ENCODE measurements around the gene FUCA1.
A peak's percentile ranks its signal among the peaks of the same experiment; 100 is the strongest.
"Not testable (repeated sequence)": the region's sequence is repeated elsewhere in the genome, so short reads cannot be mapped to it uniquely, and the experiment has no call there.

The FUCA1 gene

GRCh38 chr1:23810818-23811540 is 57.1 kb downstream of the FUCA1 start:
- H3K9me3 ChIP-seq (ENCODE audit: control insufficient read depth in 1 of 2, low read length in 2 of 2): no peaks in the 10 kb centered on the region
- H3K27ac ChIP-seq (ENCODE audit: low read length): peak overlapping the region; percentile 60
- no peak overlapping the region for H3K4me3 ChIP-seq (ENCODE audit: low read depth in 1 of 2, low read length in 2 of 2)
- no peaks in the 10 kb centered on the region for H3K27me3 ChIP-seq (ENCODE audit: low read depth, low read length)
- H3K4me1 ChIP-seq (ENCODE audit: control insufficient read depth in 1 of 2, insufficient read depth in 2 of 2, low read length in 2 of 2): peaks cover 0 to 10% of the 10 kb centered on the region in 2 donors
- H3K36me3 ChIP-seq (ENCODE audit: control insufficient read depth in 1 of 2, insufficient read depth in 2 of 2, low read length in 2 of 2): peaks cover 31 to 54% of the 10 kb centered on the region in 2 donors

GRCh38 chr1:23809751-23810171 is 58.3 kb downstream of the FUCA1 start:
- Histone ChIP-seq H3K27ac (ENCODE audit: low read length) (peak overlapping the region; percentile 60), H3K4me1 (ENCODE audit: control insufficient read depth in 1 of 2, insufficient read depth in 2 of 2, low read length in 2 of 2) (peaks cover 0 to 10% of the 10 kb centered on the region in 2 donors), H3K27me3 (ENCODE audit: low read depth, low read length) (no peaks in the 10 kb centered on the region), H3K36me3 (ENCODE audit: control insufficient read depth in 1 of 2, insufficient read depth in 2 of 2, low read length in 2 of 2) (peaks cover 30 to 47% of the 10 kb centered on the region in 2 donors), H3K4me3 (ENCODE audit: low read depth in 1 of 2, low read length in 2 of 2) (no peak overlapping the region), H3K9me3 (ENCODE audit: control insufficient read depth in 1 of 2, low read length in 2 of 2) (no peaks in the 10 kb centered on the region)

GRCh38 chr1:23807453-23807852 is 60.6 kb downstream of the FUCA1 start:
- Histone ChIP-seq H3K4me3 (ENCODE audit: low read depth in 1 of 2, low read length in 2 of 2) (no peak overlapping the region), H3K27me3 (ENCODE audit: low read depth, low read length) (no peaks in the 10 kb centered on the region), H3K36me3 (ENCODE audit: control insufficient read depth in 1 of 2, insufficient read depth in 2 of 2, low read length in 2 of 2) (peaks cover 24 to 45% of the 10 kb centered on the region in 2 donors), H3K4me1 (ENCODE audit: control insufficient read depth in 1 of 2, insufficient read depth in 2 of 2, low read length in 2 of 2) (peaks cover 0 to 10% of the 10 kb centered on the region in 2 donors), H3K9me3 (ENCODE audit: control insufficient read depth in 1 of 2, low read length in 2 of 2) (no peaks in the 10 kb centered on the region), H3K27ac (ENCODE audit: low read length) (no peak overlapping the region)

GRCh38 chr1:23806280-23806679 is 61.8 kb downstream of the FUCA1 start:
- Histone ChIP-seq H3K36me3 (ENCODE audit: control insufficient read depth in 1 of 2, insufficient read depth in 2 of 2, low read length in 2 of 2) (peaks cover 19 to 34% of the 10 kb centered on the region in 2 donors), H3K27ac (ENCODE audit: low read length) (no peak overlapping the region), H3K4me1 (ENCODE audit: control insufficient read depth in 1 of 2, insufficient read depth in 2 of 2, low read length in 2 of 2) (peaks cover 8 to 11% of the 10 kb centered on the region in 2 donors), H3K9me3 (ENCODE audit: control insufficient read depth in 1 of 2, low read length in 2 of 2) (no peaks in the 10 kb centered on the region), H3K4me3 (ENCODE audit: low read depth in 1 of 2, low read length in 2 of 2) (no peak overlapping the region), H3K27me3 (ENCODE audit: low read depth, low read length) (no peaks in the 10 kb centered on the region)

GRCh38 chr1:23805025-23805424 is 63.1 kb downstream of the FUCA1 start:
- H3K27me3 ChIP-seq (ENCODE audit: low read depth, low read length): no peaks in the 10 kb centered on the region
- no peaks in the 10 kb centered on the region for H3K9me3 ChIP-seq (ENCODE audit: control insufficient read depth in 1 of 2, low read length in 2 of 2)
- H3K36me3 ChIP-seq (ENCODE audit: control insufficient read depth in 1 of 2, insufficient read depth in 2 of 2, low read length in 2 of 2): peaks cover 19 to 31% of the 10 kb centered on the region in 2 donors
- peaks cover 6 to 12% of the 10 kb centered on the region in 2 donors for H3K4me1 ChIP-seq (ENCODE audit: control insufficient read depth in 1 of 2, insufficient read depth in 2 of 2, low read length in 2 of 2)
- no peak overlapping the region for H3K27ac ChIP-seq (ENCODE audit: low read length)
- no peak overlapping the region for H3K4me3 ChIP-seq (ENCODE audit: low read depth in 1 of 2, low read length in 2 of 2)

GRCh38 chr1:23804183-23804835 is 63.8 kb downstream of the FUCA1 start:
- Histone ChIP-seq H3K4me3 (ENCODE audit: low read depth in 1 of 2, low read length in 2 of 2) (no peak overlapping the region), H3K27me3 (ENCODE audit: low read depth, low read length) (no peaks in the 10 kb centered on the region), H3K9me3 (ENCODE audit: control insufficient read depth in 1 of 2, low read length in 2 of 2) (no peaks in the 10 kb centered on the region), H3K4me1 (ENCODE audit: control insufficient read depth in 1 of 2, insufficient read depth in 2 of 2, low read length in 2 of 2) (peaks cover 4 to 19% of the 10 kb centered on the region in 2 donors), H3K36me3 (ENCODE audit: control insufficient read depth in 1 of 2, insufficient read depth in 2 of 2, low read length in 2 of 2) (peaks cover 19 to 31% of the 10 kb centered on the region in 2 donors), H3K27ac (ENCODE audit: low read length) (no peak overlapping the region)

- peaks cover 19 to 31% of the 10 kb centered on the region in 2 donors for H3K36me3 ChIP-seq (ENCODE audit: control insufficient read depth in 1 of 2, insufficient read depth in 2 of 2, low read length in 2 of 2)
- H3K4me3 ChIP-seq (ENCODE audit: low read depth in 1 of 2, low read length in 2 of 2): no peak overlapping the region
- H3K27ac ChIP-seq (ENCODE audit: low read length): no peak overlapping the region
- no peaks in the 10 kb centered on the region for H3K9me3 ChIP-seq (ENCODE audit: control insufficient read depth in 1 of 2, low read length in 2 of 2)
- peaks cover 4 to 25% of the 10 kb centered on the region in 2 donors for H3K4me1 ChIP-seq (ENCODE audit: control insufficient read depth in 1 of 2, insufficient read depth in 2 of 2, low read length in 2 of 2)
- no peaks in the 10 kb centered on the region for H3K27me3 ChIP-seq (ENCODE audit: low read depth, low read length)
Observed at GRCh38 chr1:23803674-23804073, 64.4 kb downstream of the FUCA1 start.

- not testable (repeated sequence) for H3K9me3 ChIP-seq (ENCODE audit: control insufficient read depth in 1 of 2, low read length in 2 of 2); H3K4me3 ChIP-seq (ENCODE audit: low read depth in 1 of 2, low read length in 2 of 2); H3K27ac ChIP-seq (ENCODE audit: low read length); H3K27me3 ChIP-seq (ENCODE audit: low read depth, low read length)
- Histone ChIP-seq H3K36me3 (ENCODE audit: control insufficient read depth in 1 of 2, insufficient read depth in 2 of 2, low read length in 2 of 2) (peaks cover 17 to 29% of the 10 kb centered on the region in 2 donors), H3K4me1 (ENCODE audit: control insufficient read depth in 1 of 2, insufficient read depth in 2 of 2, low read length in 2 of 2) (peaks cover 4 to 25% of the 10 kb centered on the region in 2 donors)
Observed at GRCh38 chr1:23802809-23803342, 65.2 kb downstream of the FUCA1 start.

- peak overlapping the region in 1 of 2 donors; percentile 74 for H3K4me3 ChIP-seq (ENCODE audit: low read depth in 1 of 2, low read length in 2 of 2)
- H3K27me3 ChIP-seq (ENCODE audit: low read depth, low read length): no peaks in the 10 kb centered on the region
- peaks cover 11 to 28% of the 10 kb centered on the region in 2 donors for H3K36me3 ChIP-seq (ENCODE audit: control insufficient read depth in 1 of 2, insufficient read depth in 2 of 2, low read length in 2 of 2)
- H3K9me3 ChIP-seq (ENCODE audit: control insufficient read depth in 1 of 2, low read length in 2 of 2): no peaks in the 10 kb centered on the region
- peaks cover 4 to 25% of the 10 kb centered on the region in 2 donors for H3K4me1 ChIP-seq (ENCODE audit: control insufficient read depth in 1 of 2, insufficient read depth in 2 of 2, low read length in 2 of 2)
- H3K27ac ChIP-seq (ENCODE audit: low read length): no peak overlapping the region
Observed at GRCh38 chr1:23801876-23802275, 66.2 kb downstream of the FUCA1 start.

- Histone ChIP-seq H3K27ac (ENCODE audit: low read length) (peak overlapping the region; percentile 86), H3K4me1 (ENCODE audit: control insufficient read depth in 1 of 2, insufficient read depth in 2 of 2, low read length in 2 of 2) (peaks cover 4 to 25% of the 10 kb centered on the region in 2 donors), H3K27me3 (ENCODE audit: low read depth, low read length) (no peaks in the 10 kb centered on the region), H3K4me3 (ENCODE audit: low read depth in 1 of 2, low read length in 2 of 2) (peak overlapping the region; percentile 74 to 80), H3K36me3 (ENCODE audit: control insufficient read depth in 1 of 2, insufficient read depth in 2 of 2, low read length in 2 of 2) (peaks cover 6 to 26% of the 10 kb centered on the region in 2 donors), H3K9me3 (ENCODE audit: control insufficient read depth in 1 of 2, low read length in 2 of 2) (no peaks in the 10 kb centered on the region)
Observed at GRCh38 chr1:23801338-23801748, 66.7 kb downstream of the FUCA1 start.

Data from muscle layer of duodenum (tissue), 2 donors.